Liver (tissue), 9 donors: ENCODE results near the gene NR2E1. TPM values are rescaled to one million over a fixed set of nuclear protein-coding genes. Genes with fewer than 3 reads are reported as not detected.
A peak's percentile ranks its signal among the peaks of the same experiment; 100 is the strongest.

Source experiments
- DNase-seq: peaks from one replicate; pipeline ENCODE4 v3.0.0-alpha.2; 2017; ENCODE audit warnings: low spot score
- H3K27ac ChIP-seq, 2 donors: one replicate each; pipeline ENCODE4 v1.7.0; 2013; ENCODE audit warnings: inconsistent platforms in 2 of 2, low read length in 2 of 2, control low read depth in 1 of 2, low read depth in 1 of 2, mild to moderate bottlenecking in 1 of 2
- H3K27me3 ChIP-seq, 4 donors: one replicate each; pipeline versions ENCODE4 v1.6.1 to v1.7.0; 2013; ENCODE audit warnings: low read length in 3 of 4, inconsistent platforms in 1 of 4, mild to moderate bottlenecking in 1 of 4, moderate library complexity in 1 of 4; ENCODE audit not compliant: control insufficient read depth in 4 of 4, insufficient read depth in 4 of 4
- H3K36me3 ChIP-seq, 4 donors: one replicate each; pipeline versions ENCODE4 v1.6.1 to v1.7.0; 2013; ENCODE audit warnings: low read length in 3 of 4, mild to moderate bottlenecking in 3 of 4, low read depth in 1 of 4, moderate library complexity in 1 of 4; ENCODE audit not compliant: control insufficient read depth in 4 of 4, insufficient read depth in 3 of 4
- H3K4me1 ChIP-seq, 4 donors: one replicate each; pipeline versions ENCODE4 v1.6.1 to v1.7.0; 2013; ENCODE audit warnings: low read length in 3 of 4, mild to moderate bottlenecking in 3 of 4, moderate library complexity in 1 of 4; ENCODE audit not compliant: control insufficient read depth in 4 of 4, insufficient read depth in 4 of 4
- H3K4me3 ChIP-seq, 3 donors: one replicate each; pipeline versions ENCODE4 v1.6.1 to v1.7.0; 2013; ENCODE audit warnings: low read length in 3 of 3, control low read depth in 1 of 3, low read depth in 1 of 3, mild to moderate bottlenecking in 1 of 3
- H3K9ac ChIP-seq, 2 donors: one replicate each; pipeline ENCODE4 v1.7.0; 2013; ENCODE audit warnings: low read length in 2 of 2, mild to moderate bottlenecking in 2 of 2, moderate library complexity in 2 of 2, control low read depth in 1 of 2, low read depth in 1 of 2
- H3K9me3 ChIP-seq, 4 donors: one replicate each; pipeline versions ENCODE4 v1.6.1 to v1.7.0; 2013; ENCODE audit warnings: low read length in 3 of 4; ENCODE audit not compliant: control insufficient read depth in 4 of 4
- ATF3 ChIP-seq: IDR thresholded peaks from 2 replicates; pipeline ENCODE4 v1.6.1; 2016; ENCODE audit warnings: antibody characterized with exemption
- CTCF ChIP-seq: fragments of 150-350 bp; IDR thresholded peaks from 2 replicates; pipeline ENCODE4 v1.5.1; 2017; ENCODE audit warnings: improper control_type of control experiment, low read depth, low read length; ENCODE audit not compliant: missing input control
- EGR1 ChIP-seq, 2 donors: IDR thresholded peaks; 2 replicates each; pipeline ENCODE4 v1.6.1; 2016 to 2018; ENCODE audit warnings: antibody characterized with exemption in 2 of 2, low read depth in 2 of 2
- FOXA1 ChIP-seq: IDR thresholded peaks from 2 replicates; pipeline ENCODE4 v1.6.1; 2016; ENCODE audit warnings: antibody characterized with exemption
- FOXA2 ChIP-seq: IDR thresholded peaks from 2 replicates; pipeline ENCODE4 v1.6.1; 2016; ENCODE audit warnings: antibody characterized with exemption
- GABPA ChIP-seq, 2 donors: IDR thresholded peaks in 1 of 2; conservative IDR thresholded peaks in 1 of 2; 2 replicates each; pipeline ENCODE4 v1.6.1; 2016; ENCODE audit warnings: antibody characterized with exemption in 2 of 2, mild to moderate bottlenecking in 1 of 2, moderate library complexity in 1 of 2
- HNF4A ChIP-seq, 2 donors: conservative IDR thresholded peaks; 2 replicates each; pipeline ENCODE4 v1.6.1; 2016; ENCODE audit warnings: antibody characterized with exemption in 2 of 2, mild to moderate bottlenecking in 2 of 2
- HNF4G ChIP-seq: IDR thresholded peaks from 2 replicates; pipeline ENCODE4 v1.6.1; 2016; ENCODE audit warnings: antibody characterized with exemption
- JUND ChIP-seq, 2 donors: IDR thresholded peaks; 2 replicates each; pipeline ENCODE4 v1.6.1; 2016; ENCODE audit warnings: antibody characterized with exemption in 2 of 2
- MAX ChIP-seq: IDR thresholded peaks from 2 replicates; pipeline ENCODE4 v1.6.1; 2016; ENCODE audit warnings: antibody characterized with exemption
- NR2F2 ChIP-seq: IDR thresholded peaks from 2 replicates; pipeline ENCODE4 v1.6.1; 2016; ENCODE audit warnings: antibody characterized with exemption
- RAD21 ChIP-seq, 2 donors: IDR thresholded peaks; 2 replicates each; pipeline ENCODE4 v1.6.1; 2016; ENCODE audit warnings: antibody characterized with exemption in 2 of 2, mild to moderate bottlenecking in 2 of 2
- REST ChIP-seq: IDR thresholded peaks from 2 replicates; pipeline ENCODE4 v1.6.1; 2016; ENCODE audit warnings: antibody characterized with exemption, mild to moderate bottlenecking
- RXRA ChIP-seq, 2 donors: IDR thresholded peaks; 2 replicates each; pipeline ENCODE4 v1.6.1; 2017 to 2018; ENCODE audit warnings: antibody characterized with exemption in 2 of 2, mild to moderate bottlenecking in 1 of 2
- SP1 ChIP-seq: IDR thresholded peaks from 2 replicates; pipeline ENCODE4 v1.6.1; 2018; ENCODE audit warnings: antibody characterized with exemption, mild to moderate bottlenecking
- TAF1 ChIP-seq: conservative IDR thresholded peaks from 2 replicates; pipeline ENCODE4 v1.6.1; 2016; ENCODE audit warnings: antibody characterized with exemption, mild to moderate bottlenecking
- YY1 ChIP-seq: IDR thresholded peaks from 2 replicates; pipeline ENCODE4 v1.6.1; 2016; ENCODE audit warnings: antibody characterized with exemption, mild to moderate bottlenecking
- ZBTB33 ChIP-seq: IDR thresholded peaks from 2 replicates; pipeline ENCODE4 v1.6.1; 2016; ENCODE audit warnings: antibody characterized with exemption
- WGBS: extraction: QIAGEN DNeasy Blood & Tissue Kit; methylation state at CpG from one replicate; pipeline ENCODE4 v1.1.7; 2013; 5-methylcytosine and 5-hydroxymethylcytosine counted together
- polyA plus RNA-seq, 2 donors: library from polyadenylated mRNA; stranded (reverse) in 1 of 2; unstranded in 1 of 2; fragments of 200-250 nt in 1 of 2; fragments of >200 nt in 1 of 2; fragmentation: Nextera tagmentation in 1 of 2; extraction: Ambion mirVana in 1 of 2; gene quantifications; one replicate each; pipeline versions ENCODE4 v1.2.1 to v1.2.3, GENCODE V29; 2013 to 2015
- total RNA-seq, 2 donors: library from RNA; depleted of rRNA; stranded (reverse); fragments of >200 nt; gene quantifications; one replicate each; pipeline ENCODE4 v1.2.3, GENCODE V29; 2014
- donor health status: healthy.
- donor health status: healthy.
- donor health status: healthy.
- donor health status: healthy.
- donor health status: healthy.

NR2E1 gene
- total and polyA plus RNA-seq, 4 donors: not detected

GRCh38 chr6:108127056-108127455, 38.8 kb upstream of the NR2E1 start (continued):
- TF ChIP-seq TAF1: no peak
- TF ChIP-seq NR2F2: no peak
- TF ChIP-seq ZBTB33: no peak
- TF ChIP-seq ATF3: no peak

- no peaks in the 10 kb centered on the region for H3K36me3 ChIP-seq
- no peak overlapping the region for H3K27ac ChIP-seq
- WGBS: 55% methylated on average over 2 of the region's 2 CpGs
- no peaks in the 10 kb centered on the region for H3K9me3 ChIP-seq
- H3K27me3 ChIP-seq: peaks cover 0 to 7% (median 3%) of the 10 kb centered on the region in 4 donors
- TF ChIP-seq REST (peak; percentile 52), EGR1 (IDR thresholded peaks at IDR 0.05; ENCODE audit: low read depth in 2 of 2) (no peak), YY1 (peak; percentile 60), HNF4G (no peak), RXRA (IDR thresholded peaks at IDR 0.05) (peak; percentile 30 to 76), RAD21 (IDR thresholded peaks at IDR 0.05) (peak in 1 of 2 donors; percentile 23), TAF1 (no peak), MAX (peak; percentile 51), CTCF (no peak), JUND (IDR thresholded peaks at IDR 0.05) (peak; percentile 66 to 97), FOXA1 (peak; percentile 82), ATF3 (no peak), SP1 (no peak), GABPA (IDR thresholded peaks at IDR 0.05 in 1 of 2, conservative IDR thresholded peaks at IDR 0.05 in 1 of 2) (peak; percentile 9 to 71), NR2F2 (no peak), ZBTB33 (no peak), FOXA2 (peak; percentile 89), HNF4A (conservative IDR thresholded peaks at IDR 0.05) (peak in 1 of 2 donors; percentile 67)
- no peak overlapping the region for H3K9ac ChIP-seq
- peaks cover 0 to 6% (median 2%) of the 10 kb centered on the region in 4 donors for H3K4me1 ChIP-seq
- no peak for DNase-seq
- H3K4me3 ChIP-seq: no peak overlapping the region
Measured at GRCh38 chr6:108127826-108128225, 38.0 kb upstream of the NR2E1 start.
